ENCODE data around the gene EFNA5.

Gene EFNA5

GRCh38 chr5:107646418-107646817 is 24.3 kb downstream of the EFNA5 start:
- DNase-seq (ENCODE audit: extremely low read depth, low read depth): no peak
- TF ChIP-seq CTCF (IDR thresholded peaks at IDR 0.05; ENCODE audit: low read depth, low read length): no peak

- no peak for TF ChIP-seq CTCF (IDR thresholded peaks at IDR 0.05; ENCODE audit: low read depth, low read length)
Observed at GRCh38 chr5:107640568-107640967, 30.2 kb downstream of the EFNA5 start.

GRCh38 chr5:107639990-107640389 is 30.7 kb downstream of the EFNA5 start:
- DNase-seq (ENCODE audit: extremely low read depth, low read depth): no peak
- no peak for TF ChIP-seq CTCF (IDR thresholded peaks at IDR 0.05; ENCODE audit: low read depth, low read length)

More at GRCh38 chr5:107640568-107640967, 30.2 kb downstream of the EFNA5 start:
- DNase-seq (ENCODE audit: extremely low read depth, low read depth): no peak

- no peak for DNase-seq (ENCODE audit: extremely low read depth, low read depth)
- no peak for TF ChIP-seq CTCF (IDR thresholded peaks at IDR 0.05; ENCODE audit: low read depth, low read length)
Observed at GRCh38 chr5:107636555-107636954, 34.2 kb downstream of the EFNA5 start.

GRCh38 chr5:107636068-107636467 is 34.7 kb downstream of the EFNA5 start:
- TF ChIP-seq CTCF (IDR thresholded peaks at IDR 0.05; ENCODE audit: low read depth, low read length): no peak
- DNase-seq (ENCODE audit: extremely low read depth, low read depth): no peak

GRCh38 chr5:107634981-107635848 is 35.5 kb downstream of the EFNA5 start:
- no peak for DNase-seq (ENCODE audit: extremely low read depth, low read depth)
- TF ChIP-seq CTCF (IDR thresholded peaks at IDR 0.05; ENCODE audit: low read depth, low read length): no peak

GRCh38 chr5:107633171-107633901 is 37.4 kb downstream of the EFNA5 start:
- no peak for DNase-seq (ENCODE audit: extremely low read depth, low read depth)
- no peak for TF ChIP-seq CTCF (IDR thresholded peaks at IDR 0.05; ENCODE audit: low read depth, low read length)

All from AG09319 (cell line).